TTC549 (cell line): Measurements from ENCODE around the gene CPSF6.
A peak's percentile ranks its signal among the peaks of the same experiment; 100 is the strongest.
"Not testable (repeated sequence)": the region's sequence is repeated elsewhere in the genome, so short reads cannot be mapped to it uniquely, and the experiment has no call there.

Experiments used
- FAIRE-seq: peaks from 2 replicates; lab custom pipeline; 2012; peaks lifted over from hg19 to GRCh38; lab: Jason Lieb, UNC

CPSF6 gene

DNA sequence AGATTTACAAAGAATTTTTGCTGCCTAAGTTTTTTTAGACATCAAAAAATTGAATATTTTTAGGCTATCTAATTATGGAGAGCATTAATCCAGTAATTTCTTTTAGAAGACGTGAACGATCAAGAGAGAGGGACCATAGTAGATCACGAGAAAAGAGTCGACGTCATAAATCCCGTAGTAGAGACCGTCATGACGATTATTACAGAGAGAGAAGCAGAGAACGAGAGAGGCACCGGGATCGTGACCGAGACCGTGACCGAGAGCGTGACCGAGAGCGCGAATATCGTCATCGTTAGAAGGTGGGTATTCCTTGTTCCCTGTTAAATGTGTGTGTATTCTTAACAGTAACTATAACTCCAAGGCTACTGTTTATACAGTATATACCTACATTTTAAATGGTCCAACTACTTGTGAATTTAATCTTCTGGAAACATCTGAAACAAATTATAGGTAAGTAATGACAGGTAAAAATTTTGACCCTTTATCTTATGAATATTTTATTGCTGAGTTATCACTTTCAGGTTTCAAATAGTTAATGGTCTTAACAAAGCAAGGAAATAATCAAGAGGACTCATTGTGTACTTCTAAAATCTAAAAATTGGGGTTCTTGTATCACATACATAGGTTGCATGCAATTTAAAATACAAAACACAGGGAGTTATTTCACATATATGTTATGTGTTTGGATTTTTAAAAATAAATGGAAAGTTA is 23.1 kb downstream of the CPSF6 start:
- FAIRE-seq = no peak

GRCh38 chr12:69265205-69265604 is 25.8 kb downstream of the CPSF6 start:
- FAIRE-seq = no peak

GRCh38 chr12:69265633-69266032 is 26.3 kb downstream of the CPSF6 start:
- not testable (repeated sequence) for FAIRE-seq

DNA sequence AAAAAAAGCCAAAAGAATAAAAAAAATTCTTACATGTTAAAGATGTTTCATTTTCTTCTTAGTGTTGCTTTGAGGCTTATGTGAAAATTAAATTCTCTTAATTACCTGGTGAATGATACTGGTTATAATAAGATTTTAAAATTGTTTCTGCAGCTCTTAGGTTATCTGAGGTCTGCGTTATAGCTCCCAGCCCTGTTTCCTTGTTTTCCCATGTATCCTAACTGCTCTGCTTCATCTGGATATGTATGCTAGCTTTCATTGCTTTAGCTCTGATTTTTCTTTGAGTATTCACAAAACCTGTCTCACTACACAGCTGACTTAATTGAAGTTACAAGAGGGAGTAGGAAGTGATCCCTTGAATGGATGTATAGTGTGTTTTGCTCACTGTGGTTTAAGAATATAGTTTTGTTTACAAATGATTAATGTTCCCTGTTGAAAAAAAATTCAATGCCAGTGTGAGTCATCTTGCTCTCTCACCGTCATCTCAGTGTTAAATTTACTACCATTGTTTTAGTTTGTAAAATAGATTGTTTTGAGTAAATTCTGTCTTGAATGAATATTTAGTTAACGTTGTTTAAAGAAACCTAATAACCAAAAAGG is 26.8 kb downstream of the CPSF6 start:
- FAIRE-seq = no peak

DNA sequence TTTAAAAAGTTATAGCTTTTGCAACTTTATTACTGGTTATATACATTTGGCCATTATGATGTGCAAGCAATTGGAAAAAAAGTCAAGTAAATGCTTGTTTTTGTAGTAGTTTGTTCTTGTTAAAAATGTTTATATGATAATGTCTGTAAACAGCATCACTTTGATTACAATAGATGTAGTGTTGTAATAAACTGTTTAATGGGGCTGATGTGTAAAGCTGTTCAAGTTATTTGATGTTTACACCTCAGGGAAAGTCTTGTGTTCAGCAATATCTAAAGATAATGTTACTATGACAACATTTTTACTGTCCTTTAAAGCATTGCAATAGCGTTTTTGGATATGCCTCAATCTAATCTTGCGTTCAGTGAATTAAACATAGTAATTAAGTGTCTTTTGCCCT is 30.4 kb downstream of the CPSF6 start:
- FAIRE-seq = no peak

- FAIRE-seq = no peak
These were observed 33.1 kb downstream of the CPSF6 start for GRCh38 chr12:69272511-69272910.

GRCh38 chr12:69274861-69275260 is 35.5 kb downstream of the CPSF6 start:
- FAIRE-seq = no peak

GRCh38 chr12:69275471-69275891 is 36.1 kb downstream of the CPSF6 start:
- no peak for FAIRE-seq

- no peak for FAIRE-seq
These were observed 39.7 kb downstream of the CPSF6 start for GRCh38 chr12:69278814-69279782.

- no peak for FAIRE-seq
These were observed 44.8 kb downstream of the CPSF6 start for GRCh38 chr12:69284131-69284530.

- FAIRE-seq = no peak
These were observed 48.2 kb downstream of the CPSF6 start for GRCh38 chr12:69287556-69287955.

GRCh38 chr12:69290545-69291277 is 51.3 kb downstream of the CPSF6 start:
- peak; percentile 41 for FAIRE-seq

DNA sequence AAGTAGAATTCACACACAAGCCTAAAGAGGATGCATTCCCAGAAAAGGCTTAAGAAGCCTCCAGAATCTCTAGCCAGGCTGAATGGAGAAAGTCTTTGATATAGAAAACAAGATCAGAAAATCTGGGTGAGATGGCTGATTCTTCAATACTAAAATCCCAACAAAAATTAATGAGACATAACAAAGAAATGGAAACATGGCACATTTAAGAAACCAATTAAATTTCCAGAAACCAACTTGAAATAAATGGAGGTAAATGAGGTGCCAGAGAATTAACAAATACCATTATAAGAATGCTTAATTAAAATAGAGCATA is 51.9 kb downstream of the CPSF6 start:
- no peak for FAIRE-seq

DNA sequence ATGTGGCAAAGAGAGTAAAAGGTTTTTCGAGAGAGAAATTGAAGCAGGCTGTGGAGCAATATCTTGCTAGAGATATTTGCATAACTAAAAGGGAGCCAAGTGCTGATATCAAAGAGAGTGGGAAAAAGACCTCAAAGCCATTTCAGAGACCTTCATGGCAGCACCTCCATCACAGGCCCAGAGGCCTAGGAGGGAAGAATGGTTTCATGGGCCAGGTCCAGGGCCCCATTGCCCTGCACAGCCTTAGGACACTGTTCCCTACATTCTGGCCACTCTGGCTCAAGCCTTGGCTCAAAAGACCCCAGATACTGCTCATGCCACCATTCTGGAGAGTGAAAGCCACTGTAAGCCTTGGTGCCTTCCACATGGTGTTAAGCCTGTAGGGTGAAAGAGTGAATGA is 58.8 kb downstream of the CPSF6 start:
- FAIRE-seq = no peak

- FAIRE-seq = no peak
These were observed 59.6 kb downstream of the CPSF6 start for GRCh38 chr12:69298947-69299346.

- no peak for FAIRE-seq
These were observed 64.9 kb downstream of the CPSF6 start for GRCh38 chr12:69304284-69304683.

GRCh38 chr12:69309461-69309860 is 70.1 kb downstream of the CPSF6 start:
- no peak for FAIRE-seq

- no peak for FAIRE-seq
These were observed 73.8 kb downstream of the CPSF6 start for GRCh38 chr12:69313209-69313608.

DNA sequence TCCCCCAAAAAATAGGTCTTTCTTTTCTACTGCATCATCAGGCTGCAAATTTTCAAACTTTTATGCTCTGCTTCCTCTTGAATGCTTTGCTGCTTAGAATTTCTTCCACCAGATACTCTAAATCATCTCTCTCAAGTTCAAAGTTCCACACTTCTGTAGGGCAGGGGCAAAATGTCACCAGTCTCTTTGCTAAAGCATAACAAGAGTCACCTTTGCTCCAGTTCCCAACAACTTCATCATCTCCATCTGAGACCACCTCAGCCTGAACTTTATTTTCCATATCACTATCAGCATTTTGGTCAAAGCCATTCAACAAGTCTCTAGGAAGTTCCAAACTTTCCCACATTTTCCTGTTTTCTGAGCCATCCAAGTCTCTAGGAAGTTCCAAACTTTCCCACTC is 77.4 kb downstream of the CPSF6 start:
- FAIRE-seq = not testable (repeated sequence)

DNA sequence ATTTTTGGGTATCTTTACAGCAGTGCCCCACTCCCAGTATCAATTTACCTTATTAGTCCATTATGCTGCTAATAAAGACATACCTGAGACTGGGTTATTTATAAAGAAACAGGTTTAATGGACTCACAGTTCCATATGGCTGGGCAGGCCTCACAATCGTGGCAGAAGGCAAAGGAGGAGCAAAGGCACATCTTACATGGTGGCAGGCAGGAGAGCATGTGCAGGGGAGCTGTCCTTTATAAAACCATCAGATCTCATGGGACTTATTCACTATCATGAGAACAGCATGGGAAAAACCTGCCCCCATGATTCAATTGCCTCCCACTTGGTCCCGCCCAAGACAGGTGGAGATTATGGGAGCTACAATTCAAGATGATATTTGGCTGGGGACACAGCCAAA is 77.9 kb downstream of the CPSF6 start:
- not testable (repeated sequence) for FAIRE-seq

DNA sequence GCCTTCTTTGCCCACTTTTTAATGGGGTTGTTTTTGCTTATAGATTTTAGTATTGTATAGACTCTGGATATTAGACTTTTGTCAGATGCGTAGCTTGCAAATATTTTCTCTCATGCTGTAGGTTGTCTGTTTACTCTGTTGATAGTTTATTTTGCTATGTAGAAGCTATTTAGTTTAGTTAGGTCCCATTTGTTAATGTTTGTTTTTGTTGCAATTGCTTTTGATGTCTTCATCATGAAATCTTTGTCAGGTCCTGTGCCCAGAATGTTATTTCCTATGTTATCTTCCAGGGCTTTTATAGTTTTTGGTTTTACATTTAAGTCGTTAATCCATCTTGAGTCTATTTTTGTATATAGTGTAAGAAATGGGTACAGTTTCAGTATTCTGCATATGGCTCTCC is 78.9 kb downstream of the CPSF6 start:
- no peak for FAIRE-seq

- FAIRE-seq = no peak
These were observed 82.0 kb downstream of the CPSF6 start for GRCh38 chr12:69321351-69321750.
